Neuronal stem cell (in vitro differentiated cells): Measurements from ENCODE around the gene TMC7.

Experiments
- DNase-seq: peaks from one replicate; pipeline ENCODE4 v3.0.0-alpha.2; 2013; ENCODE audit warnings: low spot score
- H2AFZ ChIP-seq: one replicate; pipeline ENCODE4 v1.6.1; 2013; ENCODE audit warnings: mild to moderate bottlenecking, low read length, inconsistent platforms
- H2AK5ac ChIP-seq: 2 replicates; pipeline ENCODE4 v1.6.1; 2013; ENCODE audit warnings: low read depth, mild to moderate bottlenecking, inconsistent platforms, low read length, moderate library complexity, mixed read lengths
- H2BK120ac ChIP-seq: 2 replicates; pipeline ENCODE4 v1.6.1; 2013; ENCODE audit warnings: low read depth, mild to moderate bottlenecking, inconsistent platforms, low read length, moderate library complexity, mixed read lengths
- H2BK12ac ChIP-seq: one replicate; pipeline ENCODE4 v1.6.1; 2013; ENCODE audit warnings: low read length, inconsistent platforms
- H2BK15ac ChIP-seq: 2 replicates; pipeline ENCODE4 v1.6.1; 2013; ENCODE audit warnings: mild to moderate bottlenecking, low read length, inconsistent platforms, mixed read lengths
- H2BK5ac ChIP-seq: one replicate; pipeline ENCODE4 v1.6.1; 2013; ENCODE audit warnings: inconsistent platforms, mild to moderate bottlenecking, low read length, moderate library complexity
- H3K14ac ChIP-seq: one replicate; pipeline ENCODE4 v1.6.1; 2013; ENCODE audit warnings: low read length, inconsistent platforms
- H3K18ac ChIP-seq: 2 replicates; pipeline ENCODE4 v1.6.1; 2013; ENCODE audit warnings: low read length, inconsistent platforms
- H3K23ac ChIP-seq: 2 replicates; pipeline ENCODE4 v1.6.1; 2013; ENCODE audit warnings: low read depth, mild to moderate bottlenecking, mixed read lengths, low read length, inconsistent platforms; ENCODE audit not compliant: poor library complexity
- H3K27ac ChIP-seq: replicated peaks from 3 replicates; pipeline ENCODE4 v1.5.1; 2013; ENCODE audit warnings: low read length, inconsistent platforms
- H3K27me3 ChIP-seq, 3 experiments: 2 replicates each; pipeline ENCODE4 v1.6.1; 2013; ENCODE audit warnings: low read length in 3 of 3, mild to moderate bottlenecking in 2 of 3, inconsistent platforms in 1 of 3, low read depth in 1 of 3, mixed read lengths in 1 of 3, moderate library complexity in 1 of 3; ENCODE audit not compliant: control insufficient read depth in 3 of 3, insufficient read depth in 3 of 3
- H3K36me3 ChIP-seq, 2 donors: replicated peaks in 1 of 2; 2 replicates each; pipeline ENCODE4 v1.6.1; 2013; ENCODE audit warnings: low read length in 2 of 2; ENCODE audit not compliant: control insufficient read depth in 2 of 2, insufficient read depth in 2 of 2
- H3K4ac ChIP-seq: 2 replicates; pipeline ENCODE4 v1.6.1; 2013; ENCODE audit warnings: inconsistent platforms, mild to moderate bottlenecking, low read length, moderate library complexity
- H3K4me1 ChIP-seq, 2 donors: 1 replicate in 1 of 2; 2 replicates in 1 of 2; pipeline ENCODE4 v1.6.1; 2013; ENCODE audit warnings: low read length in 2 of 2, low read depth in 1 of 2; ENCODE audit not compliant: control insufficient read depth in 2 of 2, insufficient read depth in 1 of 2
- H3K4me2 ChIP-seq: one replicate; pipeline ENCODE4 v1.6.1; 2013; ENCODE audit warnings: mild to moderate bottlenecking, low read length, inconsistent platforms; ENCODE audit not compliant: insufficient read depth, poor library complexity, severe bottlenecking
- H3K4me3 ChIP-seq, 2 donors: 2 replicates each; pipeline ENCODE4 v1.5.1; 2013; ENCODE audit warnings: low read length in 2 of 2, mild to moderate bottlenecking in 2 of 2, inconsistent platforms in 1 of 2, moderate library complexity in 1 of 2
- H3K79me1 ChIP-seq: one replicate; pipeline ENCODE4 v1.6.1; 2013; ENCODE audit warnings: low read depth, mild to moderate bottlenecking, inconsistent platforms, low read length, moderate library complexity
- H3K9ac ChIP-seq: one replicate; pipeline ENCODE4 v1.6.1; 2013; ENCODE audit warnings: mild to moderate bottlenecking, low read depth, low read length, inconsistent platforms; ENCODE audit not compliant: poor library complexity
- H3K9me3 ChIP-seq, 2 donors: replicated peaks in 1 of 2; 2 replicates each; pipeline versions ENCODE3 to v1.6.1; 2013; ENCODE audit warnings: low read length in 2 of 2, mild to moderate bottlenecking in 2 of 2, inconsistent platforms in 1 of 2, low read depth in 1 of 2, mixed read lengths in 1 of 2, moderate library complexity in 1 of 2; ENCODE audit not compliant: control insufficient read depth in 2 of 2, insufficient read depth in 1 of 2
- H4K8ac ChIP-seq: one replicate; pipeline ENCODE4 v1.6.1; 2013; ENCODE audit warnings: low read depth, mild to moderate bottlenecking, inconsistent platforms, low read length, moderate library complexity
- H4K91ac ChIP-seq: one replicate; pipeline ENCODE4 v1.6.1; 2013; ENCODE audit warnings: low read length, low read depth, mild to moderate bottlenecking, inconsistent platforms; ENCODE audit not compliant: poor library complexity
- WGBS, 2 donors: extraction: QIAGEN DNeasy Blood & Tissue Kit; methylation state at CpG; one replicate each; pipeline ENCODE4 v1.1.7; 2013; ENCODE audit warnings: missing lambda C conversion rate in 2 of 2, mixed read lengths in 1 of 2; ENCODE audit not compliant: insufficient read length in 2 of 2, insufficient replicate concordance in 1 of 2; ENCODE audit errors: extremely low coverage in 2 of 2; 5-methylcytosine and 5-hydroxymethylcytosine counted together

The TMC7 gene

GRCh38 chr16:19094542-19095365 lies 111.0 kb downstream of the TMC7 start:
- Histone ChIP-seq H2BK12ac (no peak overlapping the region), H3K4me1 (no peaks in the 10 kb centered on the region), H3K4me3 (no peak overlapping the region), H3K9me3 (peaks cover 0 to 1% of the 10 kb centered on the region in 2 donors), H3K23ac (no peak overlapping the region), H3K4me2 (no peak overlapping the region), H3K4ac (no peak overlapping the region), H3K14ac (no peak overlapping the region), H3K79me1 (no peaks in the 10 kb centered on the region), H4K91ac (no peak overlapping the region), H2BK120ac (no peak overlapping the region), H2BK5ac (no peak overlapping the region), H3K27me3 (no peaks in the 10 kb centered on the region), H3K36me3 (no peaks in the 10 kb centered on the region), H3K27ac (no peak overlapping the region), H2AFZ (no peak overlapping the region), H3K9ac (no peak overlapping the region), H2AK5ac (no peak overlapping the region), H2BK15ac (no peak overlapping the region), H4K8ac (no peak overlapping the region), H3K18ac (no peak overlapping the region)
- no peak for DNase-seq
- WGBS, 2 donors: no CpG with 5 or more reads among the region's 11 CpGs

- Histone ChIP-seq H3K4me3 (no peak overlapping the region), H2AFZ (no peak overlapping the region), H3K4me1 (no peaks in the 10 kb centered on the region), H3K23ac (no peak overlapping the region), H3K27ac (no peak overlapping the region), H3K9me3 (peaks cover 0 to 3% of the 10 kb centered on the region in 2 donors), H3K27me3 (no peaks in the 10 kb centered on the region), H2BK120ac (no peak overlapping the region), H2BK5ac (no peak overlapping the region), H3K14ac (no peak overlapping the region), H4K8ac (no peak overlapping the region), H3K36me3 (no peaks in the 10 kb centered on the region), H3K18ac (no peak overlapping the region), H3K79me1 (no peaks in the 10 kb centered on the region), H4K91ac (no peak overlapping the region), H3K9ac (no peak overlapping the region), H3K4ac (no peak overlapping the region), H2AK5ac (no peak overlapping the region), H2BK15ac (no peak overlapping the region), H2BK12ac (no peak overlapping the region), H3K4me2 (no peak overlapping the region)
- WGBS, 2 donors: no CpG with 5 or more reads among the region's 5 CpGs
- no peak for DNase-seq
Measured at GRCh38 chr16:19095654-19096053, 111.9 kb downstream of the TMC7 start.

- Histone ChIP-seq H2BK12ac (no peak overlapping the region), H3K79me1 (no peaks in the 10 kb centered on the region), H3K27me3 (no peaks in the 10 kb centered on the region), H3K9me3 (peaks cover 0 to 3% of the 10 kb centered on the region in 2 donors), H3K4ac (no peak overlapping the region), H3K14ac (no peak overlapping the region), H3K9ac (no peak overlapping the region), H3K4me3 (no peak overlapping the region), H2BK120ac (no peak overlapping the region), H3K4me1 (no peaks in the 10 kb centered on the region), H3K27ac (no peak overlapping the region), H2BK15ac (no peak overlapping the region), H3K23ac (no peak overlapping the region), H3K18ac (no peak overlapping the region), H2BK5ac (no peak overlapping the region), H2AFZ (no peak overlapping the region), H4K8ac (no peak overlapping the region), H2AK5ac (no peak overlapping the region), H3K36me3 (no peaks in the 10 kb centered on the region), H4K91ac (no peak overlapping the region), H3K4me2 (no peak overlapping the region)
- DNase-seq: no peak
- no CpG with 5 or more reads among the region's 1 CpG for WGBS, 2 donors
Measured at GRCh38 chr16:19098173-19098572, 114.4 kb downstream of the TMC7 start.

- Histone ChIP-seq H4K8ac (no peak overlapping the region), H3K4me3 (no peak overlapping the region), H2AK5ac (no peak overlapping the region), H3K18ac (no peak overlapping the region), H3K23ac (no peak overlapping the region), H2BK12ac (no peak overlapping the region), H3K79me1 (no peaks in the 10 kb centered on the region), H2BK5ac (no peak overlapping the region), H3K9ac (no peak overlapping the region), H3K14ac (no peak overlapping the region), H3K27me3 (no peaks in the 10 kb centered on the region), H3K9me3 (peaks cover 0 to 3% of the 10 kb centered on the region in 2 donors), H3K36me3 (no peaks in the 10 kb centered on the region), H3K4me2 (no peak overlapping the region), H3K27ac (no peak overlapping the region), H2BK120ac (no peak overlapping the region), H4K91ac (no peak overlapping the region), H3K4ac (no peak overlapping the region), H2BK15ac (no peak overlapping the region), H2AFZ (no peak overlapping the region), H3K4me1 (peaks cover 0 to 2% of the 10 kb centered on the region in 2 donors)
- WGBS, 2 donors: no CpG with 5 or more reads among the region's 16 CpGs
- no peak for DNase-seq
Measured at GRCh38 chr16:19102187-19102872, 118.6 kb downstream of the TMC7 start.
